Measurements from ENCODE around the gene HIPK2. TPM values are rescaled to one million over a fixed set of nuclear protein-coding genes. Genes with fewer than 3 reads are reported as not detected.

HIPK2 gene
- total and polyA plus RNA-seq, 10 of the 15 experiments (the other 5 are each of a cell fraction or from before 2014, with no cell fraction given): 1.7 to 39.0 (median 9.4) TPM

DNA sequence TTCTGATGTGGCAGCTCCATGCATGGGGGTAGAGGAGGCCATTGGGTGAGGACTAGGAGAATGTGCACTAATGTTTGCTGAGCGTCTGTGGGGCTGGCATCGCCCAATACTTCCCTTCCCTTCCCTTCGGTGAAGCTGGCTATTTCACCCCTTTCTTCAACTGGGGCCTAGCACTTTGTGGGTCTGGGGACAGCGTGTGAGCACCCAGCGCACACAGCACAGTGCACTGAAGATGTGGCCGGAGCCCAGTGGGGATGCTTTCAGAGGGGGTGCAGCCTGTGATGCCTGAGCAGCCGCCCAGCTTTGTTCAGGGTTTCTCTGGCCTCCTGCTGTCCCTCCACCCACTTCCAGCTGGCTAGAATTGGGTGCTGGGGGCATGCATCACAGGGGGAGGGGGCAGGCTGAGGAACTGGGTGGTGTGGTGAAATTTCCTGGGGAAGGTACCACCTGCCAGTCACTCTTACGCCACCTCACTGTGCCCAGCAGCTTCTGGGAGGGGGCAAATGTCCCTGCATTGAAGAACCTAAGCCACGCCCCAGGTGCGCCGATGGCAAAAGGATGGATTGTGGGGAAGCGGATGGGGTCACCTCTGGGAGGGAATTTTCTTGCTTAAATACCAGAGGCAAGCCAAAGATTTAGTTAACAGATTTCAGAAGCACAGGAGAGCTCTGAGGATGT, 208.8 kb downstream of the HIPK2 start (continued):
- TF ChIP-seq, protein P1, sequence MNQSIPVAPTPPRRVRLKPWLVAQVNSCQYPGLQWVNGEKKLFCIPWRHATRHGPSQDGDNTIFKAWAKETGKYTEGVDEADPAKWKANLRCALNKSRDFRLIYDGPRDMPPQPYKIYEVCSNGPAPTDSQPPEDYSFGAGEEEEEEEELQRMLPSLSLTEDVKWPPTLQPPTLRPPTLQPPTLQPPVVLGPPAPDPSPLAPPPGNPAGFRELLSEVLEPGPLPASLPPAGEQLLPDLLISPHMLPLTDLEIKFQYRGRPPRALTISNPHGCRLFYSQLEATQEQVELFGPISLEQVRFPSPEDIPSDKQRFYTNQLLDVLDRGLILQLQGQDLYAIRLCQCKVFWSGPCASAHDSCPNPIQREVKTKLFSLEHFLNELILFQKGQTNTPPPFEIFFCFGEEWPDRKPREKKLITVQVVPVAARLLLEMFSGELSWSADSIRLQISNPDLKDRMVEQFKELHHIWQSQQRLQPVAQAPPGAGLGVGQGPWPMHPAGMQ (IDR thresholded peaks at IDR 0.05; ENCODE audit: borderline replicate concordance): no peak
- TF ChIP-seq SIX5 (IDR thresholded peaks at IDR 0.05; ENCODE audit: low read depth, low read length, severe bottlenecking) (no peak), BCL11A (IDR thresholded peaks at IDR 0.05; ENCODE audit: low read depth, low read length) (no peak), SIN3A (IDR thresholded peaks at IDR 0.05; ENCODE audit: low read depth, low read length) (no peak), CBX5 (IDR thresholded peaks at IDR 0.05; ENCODE audit: low read depth) (no peak), SP1 (IDR thresholded peaks at IDR 0.05; ENCODE audit: low read depth, low read length) (no peak)
- TF ChIP-seq, protein P2, sequence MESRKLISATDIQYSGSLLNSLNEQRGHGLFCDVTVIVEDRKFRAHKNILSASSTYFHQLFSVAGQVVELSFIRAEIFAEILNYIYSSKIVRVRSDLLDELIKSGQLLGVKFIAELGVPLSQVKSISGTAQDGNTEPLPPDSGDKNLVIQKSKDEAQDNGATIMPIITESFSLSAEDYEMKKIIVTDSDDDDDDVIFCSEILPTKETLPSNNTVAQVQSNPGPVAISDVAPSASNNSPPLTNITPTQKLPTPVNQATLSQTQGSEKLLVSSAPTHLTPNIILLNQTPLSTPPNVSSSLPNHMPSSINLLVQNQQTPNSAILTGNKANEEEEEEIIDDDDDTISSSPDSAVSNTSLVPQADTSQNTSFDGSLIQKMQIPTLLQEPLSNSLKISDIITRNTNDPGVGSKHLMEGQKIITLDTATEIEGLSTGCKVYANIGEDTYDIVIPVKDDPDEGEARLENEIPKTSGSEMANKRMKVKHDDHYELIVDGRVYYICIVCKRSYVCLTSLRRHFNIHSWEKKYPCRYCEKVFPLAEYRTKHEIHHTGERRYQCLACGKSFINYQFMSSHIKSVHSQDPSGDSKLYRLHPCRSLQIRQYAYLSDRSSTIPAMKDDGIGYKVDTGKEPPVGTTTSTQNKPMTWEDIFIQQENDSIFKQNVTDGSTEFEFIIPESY (IDR thresholded peaks at IDR 0.05): no peak
- TF ChIP-seq, protein P3, sequence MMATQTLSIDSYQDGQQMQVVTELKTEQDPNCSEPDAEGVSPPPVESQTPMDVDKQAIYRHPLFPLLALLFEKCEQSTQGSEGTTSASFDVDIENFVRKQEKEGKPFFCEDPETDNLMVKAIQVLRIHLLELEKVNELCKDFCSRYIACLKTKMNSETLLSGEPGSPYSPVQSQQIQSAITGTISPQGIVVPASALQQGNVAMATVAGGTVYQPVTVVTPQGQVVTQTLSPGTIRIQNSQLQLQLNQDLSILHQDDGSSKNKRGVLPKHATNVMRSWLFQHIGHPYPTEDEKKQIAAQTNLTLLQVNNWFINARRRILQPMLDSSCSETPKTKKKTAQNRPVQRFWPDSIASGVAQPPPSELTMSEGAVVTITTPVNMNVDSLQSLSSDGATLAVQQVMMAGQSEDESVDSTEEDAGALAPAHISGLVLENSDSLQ (IDR thresholded peaks at IDR 0.05): no peak
- TF ChIP-seq, protein P4, sequence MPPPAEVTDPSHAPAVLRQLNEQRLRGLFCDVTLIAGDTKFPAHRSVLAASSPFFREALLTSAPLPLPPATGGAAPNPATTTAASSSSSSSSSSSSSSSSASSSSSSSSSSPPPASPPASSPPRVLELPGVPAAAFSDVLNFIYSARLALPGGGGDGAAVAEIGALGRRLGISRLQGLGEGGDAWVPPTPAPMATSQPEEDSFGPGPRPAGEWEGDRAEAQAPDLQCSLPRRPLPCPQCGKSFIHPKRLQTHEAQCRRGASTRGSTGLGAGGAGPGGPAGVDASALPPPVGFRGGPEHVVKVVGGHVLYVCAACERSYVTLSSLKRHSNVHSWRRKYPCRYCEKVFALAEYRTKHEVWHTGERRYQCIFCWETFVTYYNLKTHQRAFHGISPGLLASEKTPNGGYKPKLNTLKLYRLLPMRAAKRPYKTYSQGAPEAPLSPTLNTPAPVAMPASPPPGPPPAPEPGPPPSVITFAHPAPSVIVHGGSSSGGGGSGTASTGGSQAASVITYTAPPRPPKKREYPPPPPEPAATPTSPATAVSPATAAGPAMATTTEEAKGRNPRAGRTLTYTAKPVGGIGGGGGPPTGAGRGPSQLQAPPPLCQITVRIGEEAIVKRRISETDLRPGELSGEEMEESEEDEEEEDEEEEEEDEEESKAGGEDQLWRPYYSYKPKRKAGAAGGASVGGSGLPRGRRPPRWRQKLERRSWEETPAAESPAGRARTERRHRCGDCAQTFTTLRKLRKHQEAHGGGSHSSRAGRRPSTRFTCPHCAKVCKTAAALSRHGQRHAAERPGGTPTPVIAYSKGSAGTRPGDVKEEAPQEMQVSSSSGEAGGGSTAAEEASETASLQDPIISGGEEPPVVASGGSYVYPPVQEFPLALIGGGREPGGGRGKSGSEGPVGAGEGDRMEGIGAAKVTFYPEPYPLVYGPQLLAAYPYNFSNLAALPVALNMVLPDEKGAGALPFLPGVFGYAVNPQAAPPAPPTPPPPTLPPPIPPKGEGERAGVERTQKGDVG (CRISPR knock-in tag; IDR thresholded peaks at IDR 0.05): no peak

All from GM12878 (cell line).